ENCODE results near the gene FAM221B.

Gene FAM221B

DNA sequence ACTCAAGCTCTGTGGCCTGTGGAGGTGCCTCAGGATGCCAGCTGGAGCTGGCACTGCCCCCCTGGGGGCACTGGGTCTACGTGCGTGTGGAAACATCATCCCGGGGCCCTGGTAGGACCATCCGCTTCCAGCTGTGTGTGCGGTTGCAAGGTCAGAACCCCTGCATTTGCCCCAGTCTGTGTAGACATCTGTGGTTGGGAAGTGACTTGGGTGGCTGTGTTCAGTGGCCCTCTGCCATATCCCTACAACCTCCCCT, 13.0 kb upstream of the FAM221B start:
- no peaks in the 10 kb centered on the region for H3K79me2 ChIP-seq (ENCODE audit: insufficient read depth, low read depth)
- TF ChIP-seq, protein P1, sequence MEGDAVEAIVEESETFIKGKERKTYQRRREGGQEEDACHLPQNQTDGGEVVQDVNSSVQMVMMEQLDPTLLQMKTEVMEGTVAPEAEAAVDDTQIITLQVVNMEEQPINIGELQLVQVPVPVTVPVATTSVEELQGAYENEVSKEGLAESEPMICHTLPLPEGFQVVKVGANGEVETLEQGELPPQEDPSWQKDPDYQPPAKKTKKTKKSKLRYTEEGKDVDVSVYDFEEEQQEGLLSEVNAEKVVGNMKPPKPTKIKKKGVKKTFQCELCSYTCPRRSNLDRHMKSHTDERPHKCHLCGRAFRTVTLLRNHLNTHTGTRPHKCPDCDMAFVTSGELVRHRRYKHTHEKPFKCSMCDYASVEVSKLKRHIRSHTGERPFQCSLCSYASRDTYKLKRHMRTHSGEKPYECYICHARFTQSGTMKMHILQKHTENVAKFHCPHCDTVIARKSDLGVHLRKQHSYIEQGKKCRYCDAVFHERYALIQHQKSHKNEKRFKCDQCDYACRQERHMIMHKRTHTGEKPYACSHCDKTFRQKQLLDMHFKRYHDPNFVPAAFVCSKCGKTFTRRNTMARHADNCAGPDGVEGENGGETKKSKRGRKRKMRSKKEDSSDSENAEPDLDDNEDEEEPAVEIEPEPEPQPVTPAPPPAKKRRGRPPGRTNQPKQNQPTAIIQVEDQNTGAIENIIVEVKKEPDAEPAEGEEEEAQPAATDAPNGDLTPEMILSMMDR (conservative IDR thresholded peaks at IDR 0.05; ENCODE audit: low read depth, low read length) = no peak
- H3K27me3 ChIP-seq (ENCODE audit: insufficient read depth, low read depth) = no peaks in the 10 kb centered on the region
- no peak overlapping the region for H2AFZ ChIP-seq (ENCODE audit: low read depth)
- H3K9ac ChIP-seq = no peak overlapping the region
- no peaks in the 10 kb centered on the region for H4K20me1 ChIP-seq (ENCODE audit: insufficient read depth)
- no peak overlapping the region for H3K4me3 ChIP-seq (IDR thresholded peaks at IDR 0.05; ENCODE audit: insufficient read depth, low read depth, low read length)
- H3K4me2 ChIP-seq = no peak overlapping the region
- H3K36me3 ChIP-seq (ENCODE audit: insufficient read depth) = no peaks in the 10 kb centered on the region
- no peak overlapping the region for H3K27ac ChIP-seq
- H3K4me1 ChIP-seq (ENCODE audit: low read depth, poor library complexity, severe bottlenecking) = peaks cover 47% of the 10 kb centered on the region

DNA sequence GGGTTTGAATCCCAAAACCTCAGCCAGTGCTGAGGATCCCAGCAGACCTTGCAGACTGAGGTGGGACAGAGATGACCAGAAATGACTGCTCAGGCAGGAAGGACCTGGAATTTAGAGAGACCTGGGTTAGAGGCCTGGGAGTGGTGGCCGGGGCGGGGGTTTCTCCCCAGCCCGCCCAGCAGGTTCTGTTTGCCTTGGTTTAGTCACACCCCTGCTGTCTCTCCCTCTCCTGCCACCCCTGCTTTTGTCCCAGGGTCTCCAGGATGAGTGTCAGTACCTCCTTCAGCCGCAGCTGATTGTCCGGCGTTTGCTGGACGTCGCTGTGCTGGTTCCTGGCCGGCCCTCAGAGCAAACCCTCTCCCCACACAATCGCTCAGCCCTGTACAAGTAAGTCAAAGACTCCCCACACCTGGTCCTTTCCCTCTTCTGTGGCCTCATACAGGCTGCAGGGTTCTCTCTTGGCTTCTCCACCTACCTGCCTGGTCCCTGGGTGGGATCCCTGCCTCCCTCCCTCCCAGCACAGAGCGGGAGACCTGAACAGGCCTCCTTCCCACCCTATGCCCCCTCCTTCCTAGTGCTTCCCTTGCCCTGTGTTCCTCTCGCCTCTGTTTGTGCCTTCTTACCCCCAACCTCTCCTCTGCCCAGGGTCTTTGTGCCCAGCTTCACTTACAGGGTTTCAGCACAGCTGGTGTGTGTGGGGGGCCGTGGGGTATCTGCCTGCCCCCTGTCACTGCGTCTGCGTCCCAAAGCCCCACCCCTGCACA, 12.5 kb upstream of the FAM221B start:
- H3K79me2 ChIP-seq (ENCODE audit: insufficient read depth, low read depth) = no peaks in the 10 kb centered on the region
- H4K20me1 ChIP-seq (ENCODE audit: insufficient read depth) = no peaks in the 10 kb centered on the region
- no peak overlapping the region for H2AFZ ChIP-seq (ENCODE audit: low read depth)
- H3K36me3 ChIP-seq (ENCODE audit: insufficient read depth) = no peaks in the 10 kb centered on the region
- H3K27me3 ChIP-seq (ENCODE audit: insufficient read depth, low read depth) = no peaks in the 10 kb centered on the region
- H3K4me1 ChIP-seq (ENCODE audit: low read depth, poor library complexity, severe bottlenecking) = peaks cover 42% of the 10 kb centered on the region
- H3K4me3 ChIP-seq (IDR thresholded peaks at IDR 0.05; ENCODE audit: insufficient read depth, low read depth, low read length) = no peak overlapping the region
- no peak overlapping the region for H3K9ac ChIP-seq
- H3K4me2 ChIP-seq = no peak overlapping the region
- H3K27ac ChIP-seq = no peak overlapping the region
- TF ChIP-seq, protein P1 (conservative IDR thresholded peaks at IDR 0.05; ENCODE audit: low read depth, low read length) = no peak

DNA sequence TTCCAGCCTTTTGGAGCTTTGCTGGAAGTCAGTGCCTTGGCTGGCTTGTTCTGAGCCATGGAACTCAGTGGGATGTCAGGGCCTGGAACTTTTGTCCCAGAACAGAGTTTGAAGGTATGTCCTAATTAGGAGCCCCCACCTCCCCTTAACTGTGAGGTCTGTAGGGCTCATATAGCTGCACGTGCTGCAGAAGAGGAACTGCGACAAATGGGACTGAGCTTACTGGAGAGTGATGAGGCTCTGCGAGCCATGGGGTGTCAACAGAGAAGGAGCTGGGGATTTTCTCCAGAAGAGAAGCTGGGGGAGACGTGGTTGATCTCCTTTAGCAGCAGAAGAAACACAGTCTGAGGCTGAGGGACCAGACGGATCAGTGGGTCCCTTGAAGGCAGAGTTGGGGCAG, 11.4 kb upstream of the FAM221B start:
- Histone ChIP-seq H4K20me1 (ENCODE audit: insufficient read depth) (no peaks in the 10 kb centered on the region), H3K4me3 (IDR thresholded peaks at IDR 0.05; ENCODE audit: insufficient read depth, low read depth, low read length) (no peak overlapping the region), H3K4me1 (ENCODE audit: low read depth, poor library complexity, severe bottlenecking) (peaks cover 44% of the 10 kb centered on the region), H3K79me2 (ENCODE audit: insufficient read depth, low read depth) (no peaks in the 10 kb centered on the region), H3K27ac (no peak overlapping the region), H3K4me2 (no peak overlapping the region), H3K36me3 (ENCODE audit: insufficient read depth) (no peaks in the 10 kb centered on the region), H2AFZ (ENCODE audit: low read depth) (no peak overlapping the region), H3K9ac (no peak overlapping the region), H3K27me3 (ENCODE audit: insufficient read depth, low read depth) (no peaks in the 10 kb centered on the region)
- TF ChIP-seq, protein P1 (conservative IDR thresholded peaks at IDR 0.05; ENCODE audit: low read depth, low read length) = no peak

DNA sequence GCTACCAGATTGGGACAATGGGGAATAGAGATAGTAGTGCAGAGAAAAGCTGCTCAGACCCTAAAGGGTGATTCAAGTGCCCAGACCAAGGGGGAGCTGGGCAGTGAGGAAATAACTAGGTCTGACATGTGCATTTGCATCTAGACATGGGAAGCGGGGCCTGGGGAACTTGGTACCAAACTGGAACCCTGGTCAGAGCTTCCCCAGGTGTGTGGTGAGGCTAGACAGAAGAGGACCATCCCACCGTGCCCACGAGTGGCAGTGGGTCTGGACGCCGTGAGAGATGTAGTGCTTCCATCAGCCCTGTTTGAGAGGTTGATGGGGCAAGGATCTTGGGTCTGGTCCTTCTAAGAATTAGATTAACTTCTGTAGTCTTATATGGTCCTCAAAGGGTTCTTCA, 8.1 kb upstream of the FAM221B start:
- no peak overlapping the region for H3K9ac ChIP-seq
- no peaks in the 10 kb centered on the region for H4K20me1 ChIP-seq (ENCODE audit: insufficient read depth)
- TF ChIP-seq, protein P1 (conservative IDR thresholded peaks at IDR 0.05; ENCODE audit: low read depth, low read length) = no peak
- H2AFZ ChIP-seq (ENCODE audit: low read depth) = no peak overlapping the region
- H3K36me3 ChIP-seq (ENCODE audit: insufficient read depth) = no peaks in the 10 kb centered on the region
- no peak overlapping the region for H3K4me2 ChIP-seq
- no peak overlapping the region for H3K27ac ChIP-seq
- no peaks in the 10 kb centered on the region for H3K79me2 ChIP-seq (ENCODE audit: insufficient read depth, low read depth)
- H3K4me3 ChIP-seq (IDR thresholded peaks at IDR 0.05; ENCODE audit: insufficient read depth, low read depth, low read length) = no peak overlapping the region
- H3K27me3 ChIP-seq (ENCODE audit: insufficient read depth, low read depth) = no peaks in the 10 kb centered on the region
- peaks cover 32% of the 10 kb centered on the region for H3K4me1 ChIP-seq (ENCODE audit: low read depth, poor library complexity, severe bottlenecking)
